Uterus (tissue), 2 donors: ENCODE measurements around the gene ANKRD55.

Source experiments
- POLR2A ChIP-seq, 2 donors: fragments of 450-650 bp; IDR thresholded peaks; one replicate each; pipeline ENCODE4 v1.6.1; 2016; ENCODE audit warnings: antibody characterized with exemption in 2 of 2, mild to moderate bottlenecking in 1 of 2, moderate library complexity in 1 of 2
- TF ChIP-seq, protein P1 (sequence below), 4 experiments: fragments of 200-600 bp in 2 of 4; fragments of 450-650 bp in 2 of 4; sonication (generic) in 2 of 4; IDR thresholded peaks; one replicate each; pipeline ENCODE4 v1.5.1; 2016 to 2019; ENCODE audit warnings: antibody characterized with exemption in 4 of 4, mild to moderate bottlenecking in 2 of 4, moderate library complexity in 1 of 4

DNA sequence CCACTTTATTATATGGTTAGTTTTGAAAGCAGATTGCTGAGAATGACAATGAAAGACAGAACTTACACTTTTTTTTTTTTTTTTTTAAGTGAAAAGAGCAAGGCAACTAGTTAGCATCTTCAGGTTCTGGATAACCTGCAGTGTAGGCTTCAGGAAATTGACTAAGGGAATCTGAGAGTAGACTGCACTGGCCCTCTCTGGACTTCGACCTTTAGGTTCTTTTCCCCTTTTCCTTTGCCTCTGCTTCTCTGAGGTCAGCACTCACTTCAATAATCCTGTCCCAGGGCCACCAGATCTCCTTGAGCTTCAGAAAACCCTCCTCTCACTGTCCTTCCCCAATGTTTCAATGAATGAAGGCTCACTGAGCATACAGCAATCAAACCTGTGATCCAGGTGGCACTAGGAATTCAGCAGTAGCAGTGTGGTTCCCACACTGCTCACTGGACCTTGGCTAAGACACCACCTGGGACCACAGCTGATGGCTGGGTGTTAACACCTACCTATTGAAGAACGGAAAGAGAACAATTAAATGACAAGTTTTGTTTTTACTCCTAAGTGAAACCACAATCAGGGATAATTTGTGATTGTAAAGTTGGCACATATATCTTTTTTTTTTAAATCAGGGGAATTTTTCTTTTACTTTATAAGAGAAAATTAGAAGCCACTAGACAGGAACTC, 152.6 kb downstream of the ANKRD55 start:
- TF ChIP-seq, protein P1, sequence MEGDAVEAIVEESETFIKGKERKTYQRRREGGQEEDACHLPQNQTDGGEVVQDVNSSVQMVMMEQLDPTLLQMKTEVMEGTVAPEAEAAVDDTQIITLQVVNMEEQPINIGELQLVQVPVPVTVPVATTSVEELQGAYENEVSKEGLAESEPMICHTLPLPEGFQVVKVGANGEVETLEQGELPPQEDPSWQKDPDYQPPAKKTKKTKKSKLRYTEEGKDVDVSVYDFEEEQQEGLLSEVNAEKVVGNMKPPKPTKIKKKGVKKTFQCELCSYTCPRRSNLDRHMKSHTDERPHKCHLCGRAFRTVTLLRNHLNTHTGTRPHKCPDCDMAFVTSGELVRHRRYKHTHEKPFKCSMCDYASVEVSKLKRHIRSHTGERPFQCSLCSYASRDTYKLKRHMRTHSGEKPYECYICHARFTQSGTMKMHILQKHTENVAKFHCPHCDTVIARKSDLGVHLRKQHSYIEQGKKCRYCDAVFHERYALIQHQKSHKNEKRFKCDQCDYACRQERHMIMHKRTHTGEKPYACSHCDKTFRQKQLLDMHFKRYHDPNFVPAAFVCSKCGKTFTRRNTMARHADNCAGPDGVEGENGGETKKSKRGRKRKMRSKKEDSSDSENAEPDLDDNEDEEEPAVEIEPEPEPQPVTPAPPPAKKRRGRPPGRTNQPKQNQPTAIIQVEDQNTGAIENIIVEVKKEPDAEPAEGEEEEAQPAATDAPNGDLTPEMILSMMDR (IDR thresholded peaks at IDR 0.05) = no peak
- TF ChIP-seq POLR2A (IDR thresholded peaks at IDR 0.05) = no peak
